ENCODE measurements around the gene SPOCK1. TPM values are rescaled to one million over a fixed set of nuclear protein-coding genes. Genes with fewer than 3 reads are reported as not detected.
"Not testable (repeated sequence)": the region's sequence is repeated elsewhere in the genome, so short reads cannot be mapped to it uniquely, and the experiment has no call there.

SPOCK1 gene
- total RNA-seq, 1 donor from 2014 or later, result 0.20 TPM

DNA sequence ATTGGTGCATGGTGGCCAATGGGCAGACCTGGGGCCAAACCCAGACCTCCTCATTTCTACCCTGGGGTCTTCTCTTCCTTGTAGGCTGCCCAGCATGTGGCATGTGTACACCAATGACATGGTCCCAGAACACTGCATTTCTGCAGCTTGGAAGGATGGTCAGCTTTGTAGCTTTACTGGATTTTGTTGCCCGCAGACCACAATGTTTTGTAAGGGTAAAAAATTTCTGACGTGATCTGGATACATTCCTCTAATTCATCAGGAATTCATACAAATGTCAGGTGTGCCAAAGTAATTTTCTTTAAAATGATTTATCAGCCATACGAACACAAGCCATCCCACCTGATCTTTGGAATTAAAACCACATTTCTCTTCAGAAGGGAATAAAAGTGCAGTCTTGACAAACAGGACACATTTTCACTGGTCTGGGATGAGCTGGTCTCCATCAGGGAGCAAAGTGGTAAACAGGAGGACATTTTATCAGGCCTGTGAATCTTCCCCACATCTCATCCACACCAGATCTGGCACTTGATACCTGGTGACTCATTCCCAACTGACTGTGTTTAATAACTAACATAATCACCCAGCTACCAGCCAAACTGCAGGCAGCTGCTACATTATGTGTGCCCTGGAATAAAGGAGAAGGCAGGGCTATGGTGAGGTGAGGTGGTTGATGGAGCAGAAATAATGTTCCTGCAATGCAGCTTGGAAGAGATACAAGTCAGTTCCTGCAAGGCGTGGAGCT is 103.9 kb downstream of the SPOCK1 start:
- DNase-seq (ENCODE audit: low read depth in 2 of 2), result peak in 1 of 2 donors; percentile 1

GRCh38 chr5:137394380-137394779 is 104.7 kb downstream of the SPOCK1 start:
- no peak for DNase-seq (ENCODE audit: low read depth in 2 of 2)

DNA sequence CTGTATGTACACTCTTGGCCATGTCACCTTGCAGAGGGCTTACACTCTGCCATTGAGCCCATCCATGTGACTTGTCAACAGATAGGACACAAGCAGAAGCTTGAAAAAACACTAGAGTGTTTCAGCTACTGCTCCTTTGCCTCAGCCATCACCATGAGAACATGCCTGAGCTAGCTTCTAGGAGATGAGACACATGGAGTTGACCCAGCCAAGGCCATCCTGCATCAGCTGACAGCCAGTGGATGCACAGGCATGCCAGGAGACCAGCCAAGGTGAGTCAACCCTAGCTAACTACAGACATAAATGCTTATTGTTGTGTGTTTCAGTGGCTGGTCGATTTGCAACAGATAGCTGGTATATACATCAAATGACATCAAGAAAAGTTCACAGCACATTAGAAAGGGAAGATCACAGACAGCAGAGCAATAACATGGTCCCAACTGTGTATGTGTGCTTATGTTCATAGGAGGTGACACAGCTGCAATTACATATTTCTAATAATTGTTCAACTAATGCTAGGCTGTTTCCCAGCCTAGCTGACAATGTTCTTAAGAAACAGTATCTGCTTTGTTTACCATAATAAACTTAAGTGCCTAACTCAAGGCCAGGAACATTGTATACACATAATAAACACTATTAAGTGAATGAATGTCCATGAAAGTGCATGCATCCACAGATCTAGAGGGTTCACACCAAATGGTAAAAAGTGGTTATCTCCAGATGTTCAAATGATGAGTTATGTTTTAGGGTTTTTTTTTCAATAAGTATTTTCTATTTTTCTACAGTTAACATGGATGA is 105.7 kb downstream of the SPOCK1 start:
- DNase-seq (ENCODE audit: low read depth in 2 of 2), result no peak

DNA sequence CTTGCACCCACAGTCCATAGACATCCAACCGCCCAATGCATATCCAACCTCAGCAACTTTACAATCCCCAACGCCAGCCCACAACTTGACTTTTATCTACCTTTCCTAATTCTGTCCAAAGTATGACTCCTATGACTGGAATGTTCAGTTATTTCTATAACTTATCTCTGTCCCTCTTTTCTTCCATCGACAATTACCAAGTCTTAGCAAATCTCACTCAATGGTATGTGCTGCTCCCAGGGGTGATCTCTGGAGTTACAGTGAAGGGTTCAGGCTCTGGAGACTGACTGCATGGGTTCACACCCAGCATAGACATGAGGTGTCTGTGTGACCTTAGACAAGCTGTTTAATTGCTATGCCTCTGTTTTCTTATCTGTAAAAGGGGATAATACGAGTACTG is 106.9 kb downstream of the SPOCK1 start:
- no peak for DNase-seq (ENCODE audit: low read depth in 2 of 2)

DNA sequence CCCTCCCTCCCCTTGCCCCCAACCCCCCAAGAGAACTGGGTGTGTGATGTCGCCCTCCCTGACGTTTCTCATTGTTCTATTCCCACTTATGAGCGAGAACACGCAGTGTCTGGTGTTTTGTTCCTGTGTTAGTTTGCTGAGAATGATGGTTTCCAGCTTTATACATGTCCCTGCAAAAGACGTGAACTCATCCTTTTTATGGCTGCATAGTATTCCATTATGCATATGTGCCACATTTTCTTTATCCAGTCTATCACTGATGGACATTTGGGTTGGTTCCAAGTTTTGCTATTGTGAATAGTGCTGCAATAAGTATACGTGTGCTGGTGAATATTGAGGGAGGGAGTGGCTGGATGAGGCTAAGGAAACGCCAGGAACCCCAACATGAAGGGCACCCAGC is 108.1 kb downstream of the SPOCK1 start:
- DNase-seq (ENCODE audit: low read depth in 2 of 2), result not testable (repeated sequence)

- no peak for DNase-seq (ENCODE audit: low read depth in 2 of 2)
Observed at GRCh38 chr5:137389042-137389441, 110.1 kb downstream of the SPOCK1 start.

GRCh38 chr5:137385064-137385463 is 114.1 kb downstream of the SPOCK1 start:
- no peak for DNase-seq (ENCODE audit: low read depth in 2 of 2)

DNA sequence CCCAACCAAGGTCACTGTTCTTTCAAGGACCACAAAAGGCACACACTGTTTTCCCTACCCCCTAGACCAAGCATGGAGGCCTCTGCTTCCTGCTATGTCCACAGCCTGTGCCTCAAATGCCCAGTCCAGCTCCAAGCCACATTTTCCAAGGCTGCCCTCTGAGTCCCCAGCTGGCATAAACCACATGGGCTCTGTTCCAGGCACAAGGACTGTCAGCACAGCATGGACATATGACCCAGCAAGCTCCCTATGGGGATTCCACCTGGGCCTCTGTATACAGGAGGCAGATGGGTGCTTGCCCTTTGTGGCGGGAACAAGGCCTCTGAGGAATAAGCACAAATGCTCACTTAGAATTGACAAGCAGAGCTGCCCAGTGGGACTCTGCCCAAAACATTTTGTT is 115.2 kb downstream of the SPOCK1 start:
- no peak for DNase-seq (ENCODE audit: low read depth in 2 of 2)

DNA sequence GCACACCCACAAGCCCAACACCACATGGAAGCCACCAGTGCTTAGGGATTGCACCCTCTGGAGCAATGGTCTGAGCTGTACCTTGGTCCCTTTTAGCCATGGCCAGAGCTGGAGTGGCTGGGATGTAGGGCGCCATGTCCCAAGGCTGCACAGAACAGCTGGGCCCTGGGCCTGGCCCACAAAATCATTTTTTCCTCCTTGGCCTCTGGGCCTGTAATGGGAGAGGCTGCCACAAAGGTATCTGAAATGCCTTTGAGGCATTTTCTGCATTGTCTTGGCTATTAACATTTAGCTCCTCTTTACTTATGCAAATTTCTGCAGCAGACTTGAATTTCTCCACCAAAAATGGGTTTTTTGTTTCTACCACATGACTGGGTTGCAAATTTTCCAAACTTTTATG is 117.6 kb downstream of the SPOCK1 start:
- no peak for DNase-seq (ENCODE audit: low read depth in 2 of 2)

- DNase-seq (ENCODE audit: low read depth in 2 of 2), result no peak
Observed at GRCh38 chr5:137379555-137380286, 119.4 kb downstream of the SPOCK1 start.

GRCh38 chr5:137375741-137376526 is 123.2 kb downstream of the SPOCK1 start:
- DNase-seq (ENCODE audit: low read depth in 2 of 2), result no peak

- peak in 1 of 2 donors; percentile 48 for DNase-seq (ENCODE audit: low read depth in 2 of 2)
Observed at GRCh38 chr5:137374110-137374714, 124.9 kb downstream of the SPOCK1 start.

DNA sequence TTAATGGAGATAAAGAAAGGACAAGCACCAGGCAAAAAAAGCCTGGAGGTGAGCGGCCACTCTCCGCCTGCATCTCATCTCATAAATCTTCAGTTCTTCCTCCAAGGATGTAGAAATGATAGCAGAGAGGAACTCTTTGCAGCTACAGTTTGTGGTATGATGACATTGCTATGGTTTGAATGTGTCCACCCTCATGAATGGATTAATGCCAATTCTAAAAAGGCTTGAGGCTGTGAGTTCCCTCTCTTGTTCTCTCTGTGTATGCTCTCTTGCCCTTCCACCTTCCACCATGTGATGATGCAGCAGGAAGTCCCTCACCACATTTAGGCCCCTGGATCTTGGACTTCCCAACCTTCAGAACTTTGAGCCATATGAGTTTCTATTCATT is 126.4 kb downstream of the SPOCK1 start:
- DNase-seq (ENCODE audit: low read depth in 2 of 2), result no peak

- DNase-seq (ENCODE audit: low read depth in 2 of 2), result no peak
Observed at GRCh38 chr5:137372016-137372772, 126.9 kb downstream of the SPOCK1 start.

- no peak for DNase-seq (ENCODE audit: low read depth in 2 of 2)
Observed at GRCh38 chr5:137370096-137371071, 128.7 kb downstream of the SPOCK1 start.

DNA sequence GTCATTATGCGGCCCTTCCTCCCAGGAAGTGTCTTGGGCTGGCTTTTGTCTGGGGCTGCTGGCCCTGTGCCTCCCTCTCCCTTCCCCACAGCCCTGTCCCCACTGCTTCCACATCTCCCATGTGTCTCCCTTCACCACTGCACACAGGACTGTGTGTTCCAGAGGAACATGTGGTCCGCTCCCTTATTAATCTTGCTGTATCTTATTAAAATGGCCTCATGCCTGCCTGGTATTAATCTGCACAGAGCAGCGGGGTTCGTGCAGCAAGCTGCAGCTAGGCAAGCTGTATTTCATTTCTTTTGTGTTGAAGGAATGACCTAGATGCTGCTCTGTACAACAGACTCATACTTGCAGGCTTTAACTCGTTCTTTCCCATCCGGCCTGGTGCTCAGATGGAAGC is 130.5 kb downstream of the SPOCK1 start:
- no peak for DNase-seq (ENCODE audit: low read depth in 2 of 2)

DNA sequence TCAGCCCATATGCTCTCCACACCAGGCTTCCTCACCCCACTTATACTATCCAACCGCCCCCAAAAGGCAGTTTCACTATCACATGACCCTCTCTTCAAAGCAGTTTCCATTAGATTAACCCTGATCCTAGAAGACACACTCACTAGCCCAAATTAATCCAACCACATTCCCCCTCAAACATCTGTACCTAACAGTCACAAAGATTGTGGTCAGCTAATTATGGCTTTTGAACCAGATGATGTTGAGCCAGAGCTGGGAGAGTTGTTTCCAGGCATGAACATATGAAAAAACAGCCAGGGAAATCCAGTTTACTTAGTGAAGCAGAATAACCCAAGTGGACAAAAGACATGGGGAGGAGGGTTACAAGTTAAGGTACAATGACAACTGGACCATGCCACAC is 131.2 kb downstream of the SPOCK1 start:
- DNase-seq (ENCODE audit: low read depth in 2 of 2), result no peak

DNA sequence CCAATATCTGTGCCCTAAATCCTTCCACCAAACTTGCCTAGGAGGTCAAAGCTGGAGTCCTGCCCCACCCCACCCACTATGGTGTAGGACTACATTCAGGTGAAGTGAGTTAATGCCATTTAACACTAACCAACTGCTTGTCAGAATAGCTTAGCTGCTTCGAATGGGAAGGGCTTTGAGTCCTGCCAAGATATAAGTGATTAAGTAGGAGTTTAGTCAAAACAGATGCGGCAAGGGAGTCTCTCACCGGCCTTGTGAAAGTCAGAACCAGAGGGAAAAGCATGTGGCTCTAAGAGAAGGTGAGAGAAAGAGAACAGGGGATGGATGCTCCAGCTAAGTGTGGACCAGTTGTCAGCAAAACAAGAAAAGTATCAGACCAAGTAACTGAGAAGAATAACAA is 132.6 kb downstream of the SPOCK1 start:
- DNase-seq (ENCODE audit: low read depth in 2 of 2), result no peak

Data from lung microvascular endothelial cell (primary cell).